CD14-positive monocyte (primary cell): ENCODE measurements around the gene GRB7. TPM values are rescaled to one million over a fixed set of nuclear protein-coding genes. Genes with fewer than 3 reads are reported as not detected.
A peak's percentile ranks its signal among the peaks of the same experiment; 100 is the strongest.

ENCODE experiments used
- DNase-seq, 3 donors: peaks; one replicate each; pipeline ENCODE4 v3.0.0-alpha.2; 2011 to 2022
- H2AFZ ChIP-seq: 2 replicates; pipeline ENCODE4 v1.6.0; 2012; ENCODE audit warnings: mild to moderate bottlenecking, low read depth, low read length, inconsistent platforms; ENCODE audit not compliant: insufficient read depth, poor library complexity, severe bottlenecking
- H3K27ac ChIP-seq, 2 donors: 1 replicate in 1 of 2; 2 replicates in 1 of 2; pipeline ENCODE4 v1.5.1; 2012 to 2013; ENCODE audit warnings: low read length in 2 of 2, control low read depth in 1 of 2, inconsistent platforms in 1 of 2, low read depth in 1 of 2, mild to moderate bottlenecking in 1 of 2
- H3K27me3 ChIP-seq, 2 donors: one replicate each; pipeline versions ENCODE4 v1.6.0 to v1.6.1; 2011 to 2013; ENCODE audit warnings: low read length in 2 of 2; ENCODE audit not compliant: control insufficient read depth in 2 of 2, insufficient read depth in 2 of 2
- H3K36me3 ChIP-seq, 2 donors: replicated peaks in 1 of 2; 1 replicate in 1 of 2; 2 replicates in 1 of 2; pipeline versions ENCODE4 v1.5.1 to v1.6.1; 2012 to 2013; ENCODE audit warnings: low read length in 2 of 2, control low read depth in 1 of 2, inconsistent platforms in 1 of 2, mild to moderate bottlenecking in 1 of 2; ENCODE audit not compliant: insufficient read depth in 2 of 2, control insufficient read depth in 1 of 2
- H3K4me1 ChIP-seq, 2 donors: 1 replicate in 1 of 2; 2 replicates in 1 of 2; pipeline versions ENCODE4 v1.5.1 to v1.6.1; 2012 to 2013; ENCODE audit warnings: low read length in 2 of 2, control low read depth in 1 of 2, inconsistent platforms in 1 of 2, mild to moderate bottlenecking in 1 of 2, moderate library complexity in 1 of 2; ENCODE audit not compliant: insufficient read depth in 2 of 2, control insufficient read depth in 1 of 2
- H3K4me2 ChIP-seq: replicated peaks from 2 replicates; pipeline ENCODE3; 2012; ENCODE audit warnings: low read length, moderate library complexity, mild to moderate bottlenecking; ENCODE audit not compliant: poor library complexity, severe bottlenecking; ENCODE audit errors: extremely low read depth
- H3K4me3 ChIP-seq, 3 experiments: fragments of 200-600 bp in 1 of 3; sonication (generic) in 1 of 3; replicated peaks in 1 of 3; 1 replicate in 2 of 3; 2 replicates in 1 of 3; pipeline ENCODE4 v1.5.1; 2011 to 2013; ENCODE audit warnings: low read length in 3 of 3, mild to moderate bottlenecking in 3 of 3, control low read depth in 2 of 3, low read depth in 2 of 3, inconsistent platforms in 1 of 3, moderate library complexity in 1 of 3
- H3K79me2 ChIP-seq: 2 replicates; pipeline ENCODE4 v1.6.0; 2012; ENCODE audit warnings: mild to moderate bottlenecking, control low read depth, inconsistent platforms, low read length, moderate library complexity; ENCODE audit not compliant: insufficient read depth
- H3K9ac ChIP-seq: 2 replicates; pipeline ENCODE4 v1.6.0; 2017; ENCODE audit warnings: low read length, mild to moderate bottlenecking; ENCODE audit not compliant: insufficient read depth, poor library complexity, severe bottlenecking
- H3K9me3 ChIP-seq, 2 donors: replicated peaks in 1 of 2; 1 replicate in 1 of 2; 2 replicates in 1 of 2; pipeline versions ENCODE4 v1.5.1 to v1.6.1; 2012 to 2013; ENCODE audit warnings: low read length in 2 of 2, control low read depth in 1 of 2; ENCODE audit not compliant: control insufficient read depth in 1 of 2, insufficient read depth in 1 of 2
- H4K20me1 ChIP-seq: 2 replicates; pipeline ENCODE4 v1.6.0; 2012; ENCODE audit warnings: mild to moderate bottlenecking, low read length, control low read depth, moderate library complexity; ENCODE audit not compliant: insufficient read depth
- H3K27ac Mint-ChIP-seq, 7 donors: one replicate each; pipeline ENCODE4 v1.8.0; 2020; ENCODE audit warnings: mild to moderate bottlenecking in 7 of 7, mixed read lengths in 7 of 7, moderate library complexity in 6 of 7, inconsistent platforms in 2 of 7
- H3K27me3 Mint-ChIP-seq, 3 donors: one replicate each; pipeline ENCODE4 v1.8.0; 2021 to 2022; ENCODE audit warnings: low read depth in 3 of 3, mild to moderate bottlenecking in 3 of 3, mixed read lengths in 3 of 3, moderate library complexity in 3 of 3, inconsistent platforms in 1 of 3
- H3K36me3 Mint-ChIP-seq, 2 donors: one replicate each; pipeline ENCODE4 v1.8.0; 2020; ENCODE audit warnings: mixed read lengths in 2 of 2, inconsistent platforms in 1 of 2, mild to moderate bottlenecking in 1 of 2
- H3K4me1 Mint-ChIP-seq: one replicate; pipeline ENCODE4 v1.8.0; 2020; ENCODE audit warnings: mild to moderate bottlenecking, mixed read lengths
- H3K4me3 Mint-ChIP-seq, 2 donors: one replicate each; pipeline ENCODE4 v1.8.0; 2020; ENCODE audit warnings: mild to moderate bottlenecking in 2 of 2, mixed read lengths in 2 of 2, moderate library complexity in 1 of 2
- H3K9me3 Mint-ChIP-seq, 7 donors: one replicate each; pipeline ENCODE4 v1.8.0; 2020 to 2022; ENCODE audit warnings: mixed read lengths in 7 of 7, mild to moderate bottlenecking in 6 of 7, moderate library complexity in 6 of 7, inconsistent platforms in 2 of 7
- WGBS: methylation state at CpG from one replicate; pipeline ENCODE4 v1.1.5; 2013; ENCODE audit warnings: missing lambda C conversion rate; ENCODE audit not compliant: insufficient coverage; 5-methylcytosine and 5-hydroxymethylcytosine counted together
- intact Hi-C, 2 donors: fragments of 100-400 bp; cut with micrococcal nuclease; formaldehyde crosslinking; loops; one replicate each; pipeline versions ENCODE4 v1.15.0 to v1.15.1; 2023
- polyA plus RNA-seq, 3 donors: library from polyadenylated mRNA; depleted of rRNA in 1 of 3; unstranded in 2 of 3; stranded (reverse) in 1 of 3; fragments of 300-500 nt in 2 of 3; fragments of >200 nt in 1 of 3; fragmentation: Illumina TruSeq in 2 of 3; gene quantifications; 1 replicate in 2 of 3; 2 replicates in 1 of 3; pipeline ENCODE4 v1.2.3, GENCODE V29; 2012 to 2021
- TF ChIP-seq, protein P1 (sequence below): fragments of 200-600 bp; IDR thresholded peaks from one replicate; pipeline ENCODE4 v1.8.0; 2022; ENCODE audit warnings: antibody characterized with exemption, mild to moderate bottlenecking

The GRB7 gene
- polyA plus RNA-seq, 3 donors = not detected

DNA sequence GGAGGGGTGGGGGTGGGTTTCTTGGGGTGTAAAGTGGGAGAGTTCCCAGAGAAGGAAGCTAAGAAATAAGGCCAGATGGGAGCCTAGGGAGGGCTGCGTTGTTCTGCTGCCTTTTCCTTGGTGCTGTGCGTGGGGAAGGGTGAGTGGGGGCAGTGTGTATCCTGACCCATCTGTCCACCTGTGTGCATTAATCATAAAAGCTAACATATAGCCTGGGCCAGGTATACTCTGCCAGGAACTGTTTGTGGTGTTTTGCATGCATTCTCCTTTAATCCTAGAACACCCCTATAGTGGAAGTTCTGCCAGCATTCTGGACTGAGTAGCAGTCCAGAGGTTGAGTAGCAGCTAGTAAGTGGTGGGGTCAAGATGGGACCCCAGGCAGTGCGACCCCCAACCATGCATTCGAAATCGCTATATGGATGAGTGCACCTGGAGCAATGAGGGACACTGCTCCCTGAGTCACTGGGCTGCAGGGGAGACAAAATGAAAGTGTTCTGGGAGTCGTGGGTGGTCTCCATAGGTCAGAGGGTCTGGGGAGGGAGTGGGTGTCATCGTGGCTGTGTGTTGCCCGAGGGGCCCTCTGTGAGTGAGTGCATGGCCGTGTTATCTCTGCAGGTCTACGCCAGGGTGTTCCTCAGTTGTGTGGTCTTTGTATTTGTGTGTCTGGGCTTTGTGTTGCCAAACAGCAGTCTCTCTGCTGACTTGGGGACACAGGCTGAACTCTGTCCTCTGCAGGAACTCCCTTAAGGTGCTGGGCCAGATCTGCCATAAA, 36.5 kb upstream of the GRB7 start:
- Histone ChIP-seq H3K9me3 (peaks cover 0 to 19% of the 10 kb centered on the region in 2 donors), H3K27me3 (peaks cover 29 to 47% of the 10 kb centered on the region in 2 donors), H3K79me2 (no peaks in the 10 kb centered on the region), H3K4me1 (no peaks in the 10 kb centered on the region), H4K20me1 (no peaks in the 10 kb centered on the region), H3K9ac (no peak overlapping the region), H3K4me3 (no peak overlapping the region), H3K4me2 (no peak overlapping the region), H3K36me3 (no peaks in the 10 kb centered on the region), H2AFZ (no peak overlapping the region), H3K27ac (no peak overlapping the region)
- WGBS = 76% methylated on average over 7 of the region's 10 CpGs
- H3K36me3 Mint-ChIP-seq = peaks cover 3 to 7% of the 10 kb centered on the region in 2 donors
- no peak for DNase-seq
- H3K27me3 Mint-ChIP-seq = peaks cover 43 to 58% (median 47%) of the 10 kb centered on the region in 3 donors
- H3K27ac Mint-ChIP-seq = peak overlapping the region in 1 of 7 donors; percentile 45
- peaks cover 4% of the 10 kb centered on the region for H3K4me1 Mint-ChIP-seq
- H3K4me3 Mint-ChIP-seq = peak overlapping the region in 1 of 2 donors; percentile 74
- peaks cover 0 to 12% (median 5%) of the 10 kb centered on the region in 7 donors for H3K9me3 Mint-ChIP-seq
- intact Hi-C loops = no loop called here
- TF ChIP-seq, protein P1, sequence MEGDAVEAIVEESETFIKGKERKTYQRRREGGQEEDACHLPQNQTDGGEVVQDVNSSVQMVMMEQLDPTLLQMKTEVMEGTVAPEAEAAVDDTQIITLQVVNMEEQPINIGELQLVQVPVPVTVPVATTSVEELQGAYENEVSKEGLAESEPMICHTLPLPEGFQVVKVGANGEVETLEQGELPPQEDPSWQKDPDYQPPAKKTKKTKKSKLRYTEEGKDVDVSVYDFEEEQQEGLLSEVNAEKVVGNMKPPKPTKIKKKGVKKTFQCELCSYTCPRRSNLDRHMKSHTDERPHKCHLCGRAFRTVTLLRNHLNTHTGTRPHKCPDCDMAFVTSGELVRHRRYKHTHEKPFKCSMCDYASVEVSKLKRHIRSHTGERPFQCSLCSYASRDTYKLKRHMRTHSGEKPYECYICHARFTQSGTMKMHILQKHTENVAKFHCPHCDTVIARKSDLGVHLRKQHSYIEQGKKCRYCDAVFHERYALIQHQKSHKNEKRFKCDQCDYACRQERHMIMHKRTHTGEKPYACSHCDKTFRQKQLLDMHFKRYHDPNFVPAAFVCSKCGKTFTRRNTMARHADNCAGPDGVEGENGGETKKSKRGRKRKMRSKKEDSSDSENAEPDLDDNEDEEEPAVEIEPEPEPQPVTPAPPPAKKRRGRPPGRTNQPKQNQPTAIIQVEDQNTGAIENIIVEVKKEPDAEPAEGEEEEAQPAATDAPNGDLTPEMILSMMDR = no peak

DNA sequence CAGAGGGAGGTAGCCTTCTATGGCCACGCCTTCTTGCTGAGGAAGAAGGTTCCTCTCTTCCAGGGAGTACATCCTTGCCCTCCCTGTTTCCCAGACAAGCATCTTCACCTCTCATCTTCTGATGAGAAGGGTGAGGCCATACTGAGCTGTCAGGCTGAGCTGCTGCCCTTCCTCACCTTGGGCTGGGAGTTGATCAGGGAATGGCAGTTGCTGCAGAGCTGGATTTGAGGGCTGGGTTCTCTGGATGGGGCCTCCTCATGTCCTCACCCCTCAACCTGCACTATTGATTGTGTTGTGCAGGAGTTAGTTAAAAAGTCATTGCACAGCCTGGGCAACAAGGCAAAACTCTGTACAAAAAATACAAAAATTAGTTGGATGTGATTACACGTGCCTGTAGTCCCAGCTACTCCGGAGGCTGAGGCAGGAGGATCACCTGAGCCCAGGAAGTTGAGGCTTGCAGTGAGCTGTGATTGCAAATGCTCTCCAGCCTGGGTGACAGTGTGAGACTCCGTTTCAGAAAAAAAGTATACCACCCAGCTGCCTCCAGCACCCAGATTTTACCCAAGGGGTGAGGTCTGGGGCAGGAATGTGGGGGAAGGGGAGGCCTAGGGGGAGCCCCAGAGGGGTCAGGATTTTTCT, 35.8 kb upstream of the GRB7 start:
- Mint-ChIP-seq H3K36me3 (peaks cover 3 to 7% of the 10 kb centered on the region in 2 donors), H3K4me3 (peak overlapping the region in 1 of 2 donors; percentile 74), H3K27ac (no peak overlapping the region), H3K4me1 (peaks cover 4% of the 10 kb centered on the region), H3K9me3 (peaks cover 0 to 12% (median 5%) of the 10 kb centered on the region in 7 donors), H3K27me3 (peaks cover 40 to 58% (median 47%) of the 10 kb centered on the region in 3 donors)
- 100% methylated on average over 1 of the region's 4 CpGs for WGBS
- no peak for DNase-seq
- no peaks in the 10 kb centered on the region for H3K4me1 ChIP-seq
- H3K27ac ChIP-seq = no peak overlapping the region
- no peak overlapping the region for H3K9ac ChIP-seq
- H3K4me3 ChIP-seq = no peak overlapping the region
- intact Hi-C loops = no loop called here
- peaks cover 0 to 19% of the 10 kb centered on the region in 2 donors for H3K9me3 ChIP-seq
- TF ChIP-seq, protein P1 = no peak
- H4K20me1 ChIP-seq = no peaks in the 10 kb centered on the region
- no peaks in the 10 kb centered on the region for H3K36me3 ChIP-seq
- no peaks in the 10 kb centered on the region for H3K79me2 ChIP-seq
- no peak overlapping the region for H2AFZ ChIP-seq
- peaks cover 29 to 47% of the 10 kb centered on the region in 2 donors for H3K27me3 ChIP-seq
- no peak overlapping the region for H3K4me2 ChIP-seq
